GM21367 (cell line): Measurements from ENCODE around the gene JAZF1.

Experiments
- ATAC-seq: cut with Tn5 transposase; IDR thresholded peaks from one replicate; pipeline ENCODE4 v1.9.1; 2021; ENCODE audit not compliant: unreplicated experiment

Gene JAZF1

DNA sequence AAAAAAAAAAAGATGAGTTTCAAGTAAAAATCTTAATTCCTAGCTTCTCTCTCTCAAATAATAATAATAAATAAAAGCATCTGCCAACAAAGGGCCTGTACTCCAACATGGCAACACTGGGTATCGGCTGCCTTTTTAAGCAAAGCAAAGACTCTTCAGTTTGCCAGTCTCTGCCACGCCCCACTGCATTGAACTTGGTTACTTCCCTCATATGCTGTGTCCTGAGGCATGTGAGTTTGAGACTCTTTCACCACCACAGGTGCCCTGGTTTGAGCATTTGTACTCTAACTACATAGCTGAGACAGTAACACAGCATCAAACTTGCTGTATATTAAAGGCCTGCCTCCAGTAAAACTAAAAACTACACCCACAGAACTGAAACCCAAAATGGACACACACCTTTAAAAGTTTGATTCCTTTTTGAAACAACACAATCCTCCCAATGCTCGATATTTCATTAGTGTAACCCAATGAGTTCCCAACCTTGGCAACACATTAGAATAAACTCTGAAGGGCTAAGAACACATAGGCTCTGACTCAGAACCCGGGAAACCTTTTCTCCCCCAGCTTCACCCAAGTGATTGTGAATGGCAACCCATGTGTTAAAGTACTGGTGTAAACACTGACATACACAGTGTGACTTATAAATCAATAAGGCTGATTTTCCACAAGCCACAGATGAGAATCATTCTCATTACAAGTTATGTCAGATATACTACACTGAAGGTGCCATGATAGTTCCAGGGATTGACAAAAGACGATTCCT, 12.0 kb downstream of the JAZF1 start:
- ATAC-seq, result no peak

DNA sequence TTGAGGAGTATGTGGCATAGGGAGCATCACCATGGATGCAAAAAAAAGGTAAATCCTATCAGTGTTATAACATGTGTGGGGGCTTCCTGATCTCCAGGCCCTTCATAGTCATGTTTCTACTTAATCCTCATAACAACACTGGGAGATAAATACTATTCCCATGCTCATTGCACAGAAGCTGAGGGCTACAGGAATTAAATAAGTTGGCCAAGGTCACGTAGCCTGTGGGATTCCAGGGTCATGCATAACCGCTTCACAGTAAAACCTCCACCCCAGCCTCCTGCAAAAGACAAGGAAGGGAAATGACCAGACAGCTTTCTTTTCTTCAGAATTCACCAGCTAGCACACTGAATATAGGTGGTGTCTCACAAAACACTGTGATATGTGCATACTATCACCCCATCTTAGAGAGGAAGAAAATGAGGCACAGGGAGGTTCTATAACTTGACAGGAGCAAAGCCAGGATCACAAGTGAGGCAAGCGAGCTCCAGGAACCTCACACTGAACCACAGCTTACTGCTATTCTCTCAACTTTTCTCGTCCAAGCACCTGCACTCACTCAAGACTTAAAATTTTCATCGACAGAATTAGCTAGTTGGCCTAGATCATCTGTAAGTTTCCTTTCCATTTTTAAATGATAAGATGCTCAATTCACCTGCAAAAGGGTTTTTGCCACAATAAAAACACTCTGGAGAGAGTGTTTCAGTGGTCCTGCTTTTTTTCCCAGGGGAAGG, 13.4 kb downstream of the JAZF1 start:
- no peak for ATAC-seq

DNA sequence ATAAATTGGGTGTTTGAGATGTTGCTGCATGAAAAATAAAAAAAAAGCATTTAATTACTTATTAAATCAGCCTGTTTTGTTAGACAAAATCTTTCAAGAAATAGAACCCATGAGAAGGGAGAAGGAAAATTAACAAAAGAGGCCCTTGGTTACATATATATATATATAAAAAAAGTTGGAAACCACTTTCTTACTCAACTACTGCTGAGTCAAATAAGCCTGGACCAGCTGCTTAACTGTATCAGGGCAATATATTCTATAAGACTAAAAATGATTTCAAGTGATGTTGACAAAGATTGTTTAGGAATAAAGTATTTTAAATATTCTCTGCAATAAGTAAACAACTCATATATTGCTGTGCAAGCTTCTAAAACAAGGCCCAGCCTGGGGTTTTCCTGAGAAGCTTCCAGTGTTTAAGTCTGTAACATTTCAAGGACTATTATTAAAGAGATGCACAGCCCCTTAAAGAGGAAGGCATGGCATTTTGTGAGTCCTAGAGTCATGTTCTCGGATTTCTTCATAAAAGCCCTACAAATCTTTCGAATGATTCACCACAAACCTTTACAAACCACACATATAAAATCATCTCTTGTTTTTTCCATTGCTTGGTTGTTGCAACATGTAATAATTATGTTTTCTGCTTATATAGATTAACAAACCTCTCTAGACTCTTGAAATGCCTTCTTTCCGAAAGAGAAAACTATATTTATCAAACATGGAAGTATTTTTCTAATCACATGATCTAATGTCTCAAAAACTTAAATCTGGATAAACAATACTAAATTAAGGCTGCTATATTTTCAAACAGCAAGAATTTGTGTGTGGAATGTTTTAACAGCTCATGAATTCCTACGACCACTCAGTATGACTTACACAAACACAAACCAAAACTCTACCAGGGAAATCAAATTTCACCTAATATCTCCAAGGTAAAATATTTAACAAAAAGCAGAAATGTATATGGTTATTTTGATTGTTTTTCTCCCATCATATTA, 14.3 kb downstream of the JAZF1 start:
- no peak for ATAC-seq

DNA sequence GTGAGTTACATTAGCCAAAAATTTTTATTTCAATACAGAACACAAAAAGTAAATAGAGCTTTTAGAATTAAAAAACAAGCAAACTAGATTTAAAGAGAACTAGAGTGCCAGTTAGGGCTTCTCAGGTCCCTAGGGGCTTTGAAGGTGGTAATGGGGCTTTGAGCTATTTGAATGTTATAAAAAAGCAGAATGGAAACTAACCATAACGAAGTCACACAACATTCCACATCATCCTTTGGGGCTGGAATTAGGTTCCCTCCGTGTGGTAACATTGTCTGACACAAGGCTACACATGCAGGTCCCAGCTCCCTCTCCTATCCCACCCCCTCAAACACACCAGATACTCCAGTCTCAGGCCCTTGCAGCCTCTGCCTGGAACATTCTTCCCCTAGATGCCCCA, 15.3 kb downstream of the JAZF1 start:
- no peak for ATAC-seq

DNA sequence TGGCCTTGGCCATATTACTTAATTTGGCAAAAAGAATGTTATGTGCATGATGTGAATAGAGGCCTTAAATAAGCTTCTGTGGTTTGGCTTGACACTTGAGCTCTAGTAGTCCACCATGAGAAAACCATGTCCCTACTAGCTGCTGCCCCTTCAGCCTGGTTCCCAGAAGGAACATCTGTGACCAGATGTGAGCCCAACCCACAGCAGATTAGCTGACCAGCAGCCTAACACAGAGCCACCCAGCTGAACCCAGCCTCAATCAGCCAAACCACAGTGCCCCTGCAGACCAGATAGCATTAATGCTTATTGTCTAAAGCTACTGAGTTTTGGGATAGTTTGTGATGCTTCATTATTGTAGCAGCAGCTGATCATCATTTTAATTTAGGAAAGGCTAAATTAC, 16.6 kb downstream of the JAZF1 start:
- ATAC-seq, result no peak

DNA sequence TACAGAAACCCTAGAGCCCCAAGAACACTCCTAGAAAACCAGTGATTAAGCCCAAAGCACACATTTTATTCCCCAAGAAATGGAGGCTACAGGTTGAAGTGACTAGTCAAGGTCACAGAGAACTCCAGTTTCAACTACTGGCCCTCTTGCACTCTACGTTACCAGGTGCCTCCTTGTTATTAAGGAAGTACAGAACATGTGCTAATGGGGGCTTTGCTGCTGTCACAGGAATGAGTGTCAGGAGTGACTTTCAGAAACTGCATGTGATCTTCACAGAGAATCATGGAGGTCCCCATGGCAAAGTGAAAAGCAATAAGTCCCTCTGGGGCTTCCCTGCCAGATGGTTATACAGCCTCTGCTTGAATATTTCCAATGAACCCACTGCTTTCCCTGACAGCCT, 19.3 kb downstream of the JAZF1 start:
- ATAC-seq, result no peak

DNA sequence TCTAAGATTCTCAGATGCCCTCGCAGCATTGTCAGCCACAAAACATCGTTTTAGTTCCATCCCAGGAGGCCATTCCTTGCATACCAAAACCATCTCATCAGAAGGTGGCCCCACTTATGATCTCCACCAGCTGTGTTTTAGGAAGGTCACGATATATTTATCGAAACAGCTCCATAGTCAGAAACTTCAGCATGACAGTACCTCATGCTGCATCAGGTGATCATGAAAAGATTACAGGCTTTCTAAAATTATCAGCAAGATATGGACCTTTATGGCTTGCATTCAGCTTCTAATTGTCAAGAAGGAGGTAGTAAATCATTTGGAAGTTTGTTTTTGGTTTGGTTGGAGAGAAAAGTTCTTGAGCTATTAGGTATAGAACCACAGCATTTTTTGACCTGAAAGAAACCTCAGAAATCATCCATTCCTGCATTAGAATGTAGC, 20.0 kb downstream of the JAZF1 start:
- no peak for ATAC-seq

DNA sequence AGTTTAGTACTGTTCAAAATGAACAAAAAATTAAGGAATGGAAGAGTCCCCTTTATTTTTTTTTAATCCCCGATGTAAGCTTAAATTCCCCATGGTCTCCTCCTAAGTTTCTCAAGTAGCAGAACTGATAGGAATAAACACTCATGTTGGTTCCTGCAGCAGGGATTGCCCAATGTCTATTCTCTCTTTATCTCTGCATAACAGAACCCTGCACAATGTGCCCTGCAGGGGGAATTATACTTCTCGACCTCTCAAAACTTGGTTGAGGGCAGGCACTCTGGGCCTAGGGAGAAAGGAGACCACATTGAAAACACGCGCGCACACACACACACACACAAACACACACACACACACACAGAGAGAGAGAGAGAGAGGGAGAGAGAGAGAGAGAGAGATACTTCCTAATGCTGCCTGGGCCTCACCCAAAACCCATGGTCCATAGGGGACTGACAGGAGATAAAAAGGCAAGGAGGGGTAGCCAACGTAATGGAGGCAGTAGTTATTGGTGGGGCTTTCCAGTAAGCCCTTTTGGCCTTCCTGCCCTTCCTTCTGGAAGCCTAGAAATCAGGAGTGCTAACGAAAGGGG, 22.7 kb downstream of the JAZF1 start:
- ATAC-seq, result no peak

DNA sequence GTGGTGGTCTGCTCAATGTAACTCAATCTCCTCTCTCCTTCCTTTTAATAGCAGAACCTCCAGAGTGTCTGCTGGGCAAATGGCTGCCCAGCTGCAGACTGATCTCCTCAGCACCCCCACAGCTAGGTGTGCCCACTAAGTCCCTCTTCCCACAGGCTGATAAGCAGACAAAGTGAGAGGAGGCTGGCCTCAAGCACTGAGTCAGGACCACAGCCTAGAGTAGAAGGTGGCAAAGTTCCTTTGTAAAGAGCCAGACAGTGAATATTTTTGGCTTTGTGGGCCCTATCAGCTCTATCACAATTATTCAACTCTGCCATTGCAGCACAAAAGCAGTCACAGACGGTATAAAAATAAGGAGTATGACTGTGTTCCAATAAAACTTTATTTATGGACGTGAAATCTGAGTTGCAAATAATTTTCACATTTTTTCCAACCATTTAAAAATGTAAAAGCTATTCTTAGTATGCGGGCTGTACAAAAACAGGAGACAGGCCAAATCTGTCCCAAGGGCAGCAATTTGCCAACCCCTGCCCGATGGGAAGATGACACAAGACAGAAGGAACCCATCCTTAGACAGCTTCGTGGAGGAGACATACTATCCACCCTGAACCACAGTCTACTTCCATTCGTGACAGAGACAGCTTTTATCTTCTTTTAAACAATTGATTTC, 23.4 kb downstream of the JAZF1 start:
- ATAC-seq, result no peak

DNA sequence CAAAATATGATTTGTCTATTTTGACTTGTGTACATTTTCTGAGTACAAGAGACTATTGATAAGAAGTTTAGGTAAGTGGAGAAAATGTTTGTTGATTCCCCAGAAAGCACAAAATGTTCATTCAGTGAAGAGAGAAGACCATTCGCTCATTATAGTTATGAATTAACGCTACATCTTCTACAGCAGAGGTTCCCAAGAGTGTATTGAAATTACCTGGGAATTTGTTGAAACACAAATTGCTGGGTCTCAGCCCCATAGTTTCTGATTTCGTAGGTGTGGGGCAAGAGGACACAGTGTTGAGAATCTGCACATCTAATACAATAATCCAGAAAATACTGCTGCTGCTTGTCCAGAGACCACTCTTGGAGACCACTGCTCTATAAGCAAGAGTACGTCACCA, 24.2 kb downstream of the JAZF1 start:
- no peak for ATAC-seq

DNA sequence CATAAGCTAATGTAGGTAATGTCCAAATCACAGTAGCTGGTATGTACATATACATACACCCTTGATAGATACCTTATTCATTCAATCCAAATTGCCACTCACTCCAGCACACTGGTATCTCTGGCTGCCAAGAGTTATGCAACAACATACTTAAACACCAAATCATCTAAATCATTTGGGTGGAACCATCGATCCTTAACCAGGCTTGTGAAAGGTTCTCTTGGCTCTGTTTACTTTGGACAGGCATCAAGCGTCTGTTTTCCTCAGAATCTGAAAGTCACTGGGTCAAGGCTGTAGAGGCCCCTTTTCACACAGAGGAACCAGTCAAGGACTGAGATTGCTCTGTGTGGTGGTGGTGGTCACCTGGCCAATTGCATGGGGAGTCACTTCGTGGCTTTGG, 24.6 kb downstream of the JAZF1 start:
- ATAC-seq, result no peak

DNA sequence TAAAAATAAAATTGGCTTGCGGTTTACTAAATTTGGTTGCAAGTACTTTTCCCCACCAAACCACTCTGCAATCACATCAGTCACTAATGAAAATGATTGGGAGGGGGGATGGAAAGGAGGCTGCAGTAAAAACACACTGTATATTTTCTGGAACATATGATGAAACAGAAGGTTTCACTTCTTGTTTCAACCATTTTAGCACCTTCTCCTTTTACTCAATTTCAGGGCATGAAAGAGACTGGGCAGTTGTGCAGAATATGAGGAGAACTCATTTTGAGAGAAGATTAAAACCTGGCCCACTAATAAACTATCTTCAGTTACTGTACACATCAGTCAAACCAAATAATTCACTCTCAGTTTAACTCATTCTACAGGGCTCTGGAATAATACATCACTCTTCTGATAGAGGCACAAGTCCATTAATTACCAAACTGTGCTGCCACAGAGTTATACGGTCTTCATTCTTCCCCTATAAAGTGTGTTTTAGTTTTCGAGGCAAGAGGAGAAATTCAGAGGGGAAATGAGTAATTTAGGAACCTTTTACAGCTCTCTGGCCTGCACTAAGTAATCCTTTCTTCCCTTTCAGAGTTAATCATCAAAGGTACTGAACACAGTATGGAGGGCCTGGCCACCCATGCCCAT, 25.5 kb downstream of the JAZF1 start:
- peak; percentile 76 for ATAC-seq

DNA sequence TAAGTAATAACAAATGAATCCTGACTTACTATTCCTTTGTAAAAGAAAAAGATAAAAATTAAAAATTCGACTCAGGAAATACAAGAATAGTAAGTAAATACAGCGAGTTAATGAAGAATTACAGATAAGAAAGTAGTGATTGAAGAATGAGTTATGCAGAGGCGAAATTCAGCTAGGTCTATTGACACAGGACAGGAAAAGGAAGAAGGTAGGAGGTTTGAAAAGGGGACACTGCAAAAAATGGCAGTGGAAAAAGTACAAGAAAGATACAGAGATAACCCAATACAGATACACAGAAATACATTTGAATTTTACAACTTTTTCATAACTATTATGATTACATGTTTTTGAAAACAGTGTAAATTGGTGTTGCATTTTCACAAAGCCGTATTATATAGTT, 28.0 kb downstream of the JAZF1 start:
- ATAC-seq, result no peak

DNA sequence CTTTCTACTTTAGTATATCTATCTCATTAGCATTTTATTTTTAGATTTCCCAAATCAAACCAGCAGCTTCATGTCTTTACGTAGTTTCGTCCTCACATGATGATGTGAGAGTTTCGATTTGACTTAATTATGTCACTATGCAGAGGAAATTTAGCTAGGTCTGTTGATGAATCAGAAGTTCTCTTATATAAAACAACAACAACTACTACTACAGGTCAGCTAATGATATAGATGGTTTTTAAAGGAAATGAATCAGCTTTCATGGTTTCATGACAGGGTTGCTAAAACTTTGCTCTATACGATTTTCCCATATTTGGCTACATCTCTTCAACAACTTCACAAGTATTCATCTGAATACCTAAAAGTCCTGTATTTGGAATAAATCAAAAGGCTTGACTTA, 28.6 kb downstream of the JAZF1 start:
- ATAC-seq, result no peak

DNA sequence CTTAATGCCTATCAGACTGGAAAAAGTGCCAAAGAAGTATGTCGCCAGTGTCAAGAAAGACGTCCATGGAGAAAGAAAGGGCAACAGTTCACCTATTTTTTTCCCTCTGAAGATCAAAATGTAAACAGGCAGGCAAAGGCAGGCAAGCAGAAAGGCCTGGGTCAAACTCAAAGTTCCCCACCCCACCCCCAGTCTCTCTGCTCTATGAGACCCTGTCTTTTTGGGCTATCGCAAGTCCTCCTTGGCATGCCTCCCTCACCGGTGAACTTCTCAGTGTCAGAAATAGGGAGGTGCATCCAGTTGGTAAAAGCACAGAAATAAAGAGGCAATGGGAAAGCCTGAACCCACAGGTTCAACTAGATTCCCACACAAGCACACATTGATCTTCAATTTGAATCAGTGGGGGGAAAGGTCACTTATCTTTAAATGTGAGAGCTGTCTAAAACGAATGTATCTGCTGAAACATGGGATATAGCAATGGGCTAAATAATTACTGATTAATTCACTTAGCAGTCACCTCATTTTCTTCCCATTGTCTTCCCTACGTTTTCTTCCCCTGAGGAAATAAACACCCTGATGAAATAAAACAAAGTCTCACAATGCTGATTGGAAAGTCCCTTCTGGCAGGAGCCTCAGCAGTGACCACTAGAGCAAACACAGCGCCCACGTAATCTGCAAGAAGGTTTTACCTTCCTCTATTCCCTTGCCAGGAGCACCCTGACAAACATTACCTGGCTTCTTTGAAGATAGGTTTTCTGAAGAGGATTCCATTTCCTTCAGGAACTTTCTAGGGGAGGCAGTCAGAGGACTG, 31.1 kb downstream of the JAZF1 start:
- ATAC-seq, result no peak

DNA sequence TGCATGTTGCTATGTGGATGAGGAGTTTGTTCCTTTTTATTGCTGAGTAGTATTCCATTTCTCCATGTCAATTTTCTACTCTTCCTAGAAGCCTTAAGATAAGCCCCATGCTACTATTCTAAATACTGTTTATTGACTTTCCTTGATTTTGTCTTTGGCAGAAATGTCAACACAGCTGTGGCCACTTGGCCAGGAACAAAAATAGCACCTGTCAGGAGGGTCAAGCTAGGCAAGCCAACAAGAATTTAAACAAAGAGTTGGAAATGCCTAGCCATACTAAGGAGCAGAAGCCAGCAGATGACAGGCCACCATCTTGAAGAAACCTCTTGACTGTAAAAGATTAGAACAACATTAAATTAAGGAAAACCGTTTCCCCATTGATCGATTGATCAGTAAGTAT, 34.7 kb downstream of the JAZF1 start:
- ATAC-seq, result no peak

DNA sequence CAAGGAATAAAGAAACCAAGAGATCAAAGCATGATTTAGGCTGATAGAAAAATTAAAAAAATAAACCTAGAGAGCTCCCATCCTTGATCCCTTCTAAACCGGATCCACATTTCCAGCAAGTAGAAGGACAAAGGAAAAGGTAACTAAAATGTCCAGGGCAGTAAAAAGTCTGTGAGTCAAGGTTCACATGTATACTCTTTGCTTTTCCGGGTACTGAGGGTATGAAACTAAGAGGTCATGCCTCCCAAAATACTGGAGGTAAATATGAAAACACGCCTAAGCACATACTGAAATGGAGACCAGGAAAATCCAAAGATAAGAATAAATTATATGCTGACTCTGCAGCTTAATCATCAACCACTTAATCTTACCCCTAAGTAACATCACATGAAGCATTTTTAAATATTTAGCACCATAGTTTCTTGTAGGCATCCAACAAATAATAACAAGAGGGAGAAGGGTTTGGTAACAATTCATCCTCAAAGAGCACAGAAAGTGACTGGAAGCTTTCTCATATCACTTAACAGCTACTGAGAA, 35.4 kb downstream of the JAZF1 start:
- ATAC-seq, result no peak

DNA sequence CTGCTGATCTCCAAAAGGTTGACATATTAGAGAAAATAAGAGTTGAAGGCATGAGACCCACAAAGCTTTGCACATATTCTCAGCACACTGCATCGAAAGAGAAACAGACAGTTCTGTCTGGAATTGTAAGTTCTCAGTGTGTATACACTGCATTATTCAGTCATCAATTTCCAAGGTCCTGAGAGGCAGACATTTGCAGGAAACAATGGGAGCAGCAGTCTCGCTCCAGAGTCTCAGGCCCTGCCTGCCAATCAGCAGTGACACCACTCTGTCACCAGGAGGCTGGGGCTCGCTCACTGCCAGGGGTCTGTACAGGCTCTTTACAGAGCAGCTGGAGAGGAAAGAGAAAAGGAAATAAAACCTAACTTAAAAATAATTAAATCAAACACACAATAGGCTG, 36.3 kb downstream of the JAZF1 start:
- no peak for ATAC-seq

DNA sequence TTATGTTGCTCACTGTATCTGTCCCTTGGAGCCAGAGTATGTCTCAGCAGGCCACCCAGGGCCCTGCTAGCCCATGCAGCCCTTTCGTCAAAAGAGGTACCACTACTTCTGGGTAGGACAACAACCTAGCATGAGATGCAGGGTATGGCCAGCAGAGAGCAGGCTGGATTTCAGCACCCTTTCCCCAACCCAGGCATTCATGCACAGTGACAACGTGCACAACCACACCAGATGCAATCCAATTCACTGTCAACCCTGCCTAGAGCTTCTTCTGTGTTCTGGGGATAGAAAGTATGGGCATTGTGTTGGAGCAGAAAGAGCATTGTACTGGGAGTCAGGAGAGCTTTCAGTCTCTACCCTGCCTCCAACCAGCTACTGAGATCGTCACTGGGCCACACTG, 37.9 kb downstream of the JAZF1 start:
- no peak for ATAC-seq
